ENCODE data around the gene SLC24A4.

DNA sequence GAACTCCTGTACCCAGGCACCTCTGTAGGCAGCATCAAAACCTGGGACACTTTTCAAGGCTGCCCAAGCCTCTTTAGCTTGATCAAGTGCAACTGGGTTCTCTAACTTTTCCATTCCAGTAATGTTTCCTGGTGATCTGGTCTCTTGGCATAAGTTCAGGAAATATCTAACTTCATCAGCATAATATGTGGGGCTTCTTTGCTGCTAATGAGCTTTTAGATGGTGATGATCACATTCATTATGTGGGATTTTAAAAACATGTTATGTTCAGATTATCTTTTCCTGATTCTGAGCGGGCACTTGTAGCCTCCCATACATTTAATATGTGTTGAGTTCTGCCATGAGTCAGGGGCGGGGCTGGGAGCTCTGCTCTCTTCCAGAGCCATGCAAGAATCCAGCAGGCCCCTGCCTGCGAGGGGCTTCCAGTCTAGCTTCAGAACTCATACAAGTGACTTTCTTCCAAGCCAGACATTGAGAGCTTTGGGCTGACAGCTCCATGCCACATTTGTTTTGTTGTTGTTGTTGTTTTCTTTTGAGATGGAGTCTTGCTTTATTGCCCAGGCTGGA, 151.1 kb downstream of the SLC24A4 start:
- TF ChIP-seq EZH2phosphoT487 (IDR thresholded peaks at IDR 0.05; ENCODE audit: low read depth, severe bottlenecking, unreplicated experiment) (no peak), EZH2 (IDR thresholded peaks at IDR 0.05; ENCODE audit: borderline replicate concordance) (no peak)

Measured in hepatocyte (in vitro differentiated cells).